H1 (cell line): Measurements from ENCODE around the gene DOCK9.

ENCODE experiments used
- CTCF ChIP-seq, 3 experiments: IDR thresholded peaks; 1 replicate in 2 of 3; 2 replicates in 1 of 3; pipeline versions ENCODE4 v1.5.1 to v1.6.1; 2011; ENCODE audit warnings: low read length in 3 of 3, mild to moderate bottlenecking in 3 of 3, inconsistent platforms in 2 of 3, low read depth in 1 of 3, moderate library complexity in 1 of 3; ENCODE audit not compliant: insufficient read depth in 1 of 3; ENCODE audit errors: control extremely low read depth in 1 of 3
- POLR2A ChIP-seq, 2 experiments: IDR thresholded peaks; 1 replicate in 1 of 2; 2 replicates in 1 of 2; pipeline ENCODE4 v1.6.1; 2011; ENCODE audit warnings: low read depth in 2 of 2, low read length in 2 of 2, mild to moderate bottlenecking in 2 of 2; ENCODE audit errors: control extremely low read depth in 1 of 2
- POLR2AphosphoS5 ChIP-seq: IDR thresholded peaks from 2 replicates; pipeline ENCODE4 v1.6.1; 2011; ENCODE audit warnings: low read depth, low read length
- RXRA ChIP-seq: IDR thresholded peaks from 2 replicates; pipeline ENCODE4 v1.6.1; 2011; ENCODE audit warnings: low read depth, mild to moderate bottlenecking, low read length, moderate library complexity; ENCODE audit not compliant: insufficient read depth

- no peak for TF ChIP-seq CTCF (IDR thresholded peaks at IDR 0.05; ENCODE audit: control extremely low read depth in 1 of 3, insufficient read depth in 1 of 3, low read depth in 1 of 3, low read length in 3 of 3)
- no peak for TF ChIP-seq POLR2AphosphoS5
- no peak for TF ChIP-seq POLR2A (IDR thresholded peaks at IDR 0.05; ENCODE audit: control extremely low read depth in 1 of 2, low read depth in 2 of 2, low read length in 2 of 2)
- no peak for TF ChIP-seq RXRA
These were observed 203.1 kb downstream of the DOCK9 start for GRCh38 chr13:98774776-98775175.
